ENCODE results near the gene SYNGR3.
A peak's percentile ranks its signal among the peaks of the same experiment; 100 is the strongest.
"Not testable (repeated sequence)": the region's sequence is repeated elsewhere in the genome, so short reads cannot be mapped to it uniquely, and the experiment has no call there.

SYNGR3 gene

DNA sequence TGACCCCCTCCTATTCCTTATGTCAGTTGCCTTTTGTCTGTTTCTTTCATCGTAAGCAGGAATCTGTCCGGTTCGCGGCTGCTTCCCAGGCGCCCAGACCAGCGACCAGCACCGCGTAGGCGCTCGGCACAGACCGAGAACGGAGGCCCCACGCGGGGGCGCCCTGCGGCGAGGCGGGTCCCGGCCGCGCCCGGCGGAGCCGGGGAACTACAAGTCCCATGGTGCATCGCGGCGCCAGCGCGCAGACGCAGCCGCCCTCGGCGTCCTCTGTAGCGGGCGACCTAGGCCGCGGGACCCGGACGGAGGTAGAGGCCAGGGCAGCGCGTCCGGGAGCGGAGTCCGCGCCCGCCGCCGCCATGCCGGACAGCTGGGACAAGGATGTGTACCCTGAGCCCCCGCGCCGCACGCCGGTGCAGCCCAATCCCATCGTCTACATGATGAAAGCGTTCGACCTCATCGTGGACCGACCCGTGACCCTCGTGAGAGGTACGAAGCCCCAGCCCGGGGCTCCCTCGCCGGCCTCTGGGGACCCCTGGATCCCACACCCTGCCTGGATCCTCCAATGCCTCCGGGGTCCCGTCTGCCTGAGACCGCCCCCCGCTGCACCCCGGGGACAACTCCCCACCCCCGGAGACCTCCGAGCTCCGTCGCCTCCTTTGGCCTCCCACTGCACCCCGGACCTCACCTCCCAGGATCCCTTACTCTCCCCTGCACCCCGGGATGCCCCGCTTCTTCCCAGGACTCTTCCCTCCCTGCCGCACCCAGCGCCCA, 30.3 kb upstream of the SYNGR3 start, which contains the start of gene NDUFB10:
NDUFB10 (plus strand) TSS at position 270 of the 771 bp plus-strand sequence; CDS start at position 357, 87 bp downstream.
- DNase-seq (ENCODE audit: low read depth in 2 of 3, low spot score in 1 of 3) = peak; percentile 85 to 92 (median 90)

DNA sequence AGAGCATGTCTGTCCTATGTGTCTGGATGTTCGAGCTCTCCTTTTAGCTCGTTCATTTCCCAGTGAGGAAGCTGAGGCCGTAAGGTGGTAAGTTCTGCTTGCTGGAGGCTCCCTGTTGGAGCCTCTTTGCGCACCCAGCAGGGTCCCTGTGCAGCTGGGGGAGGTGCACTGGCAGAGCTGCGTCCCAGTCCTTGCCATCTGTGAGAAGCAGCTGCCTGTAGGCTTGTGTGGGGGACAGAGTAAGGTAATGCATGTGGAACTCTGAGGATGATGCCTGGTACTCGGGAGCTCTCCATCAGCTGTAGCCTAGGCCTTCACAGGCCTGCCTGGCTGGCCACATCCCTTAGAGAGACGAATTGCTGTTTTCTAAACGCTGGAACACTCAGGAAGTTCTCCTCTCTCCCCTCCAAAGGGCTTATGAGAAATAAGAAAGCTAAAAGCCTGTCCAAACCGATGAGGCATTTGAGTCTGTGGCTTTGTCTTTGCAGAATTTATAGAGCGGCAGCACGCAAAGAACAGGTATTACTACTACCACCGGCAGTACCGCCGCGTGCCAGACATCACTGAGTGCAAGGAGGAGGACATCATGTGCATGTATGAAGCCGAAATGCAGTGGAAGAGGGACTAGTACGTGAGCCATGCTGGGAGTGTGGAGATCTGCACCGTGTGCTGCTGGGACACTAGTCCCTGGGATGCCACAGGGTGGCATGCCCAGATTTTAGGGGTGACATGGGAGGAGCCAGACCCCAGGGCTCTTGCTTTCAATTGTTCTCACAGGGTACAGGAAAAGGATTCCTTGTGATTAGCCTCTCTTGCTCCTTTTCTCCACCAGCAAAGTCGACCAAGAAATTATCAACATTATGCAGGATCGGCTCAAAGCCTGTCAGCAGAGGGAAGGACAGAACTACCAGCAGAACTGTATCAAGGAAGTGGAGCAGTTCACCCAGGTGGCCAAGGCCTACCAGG, 28.8 kb upstream of the SYNGR3 start:
- peak; percentile 53 to 59 (median 53) for DNase-seq (ENCODE audit: low read depth in 2 of 3, low spot score in 1 of 3)

DNA sequence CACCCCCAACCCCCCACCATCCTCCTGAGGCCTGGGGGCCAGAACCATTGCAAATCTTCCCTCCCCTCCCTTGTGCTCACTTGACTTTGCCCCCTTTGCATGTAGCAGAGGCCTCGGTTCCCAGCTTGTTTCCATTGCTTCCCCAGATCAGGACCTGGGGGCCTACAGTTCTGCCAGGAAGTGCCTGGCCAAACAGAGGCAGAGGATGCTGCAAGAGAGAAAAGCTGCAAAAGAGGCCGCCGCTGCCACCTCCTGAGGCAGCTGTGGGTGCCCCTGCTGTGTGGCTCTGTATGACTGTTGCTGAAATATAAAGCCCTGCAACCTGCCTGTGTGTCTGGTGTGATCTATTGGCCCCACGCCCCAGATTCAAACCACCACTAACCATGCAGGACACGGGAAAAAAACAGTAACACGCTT, 28.1 kb upstream of the SYNGR3 start:
- DNase-seq (ENCODE audit: low read depth in 2 of 3, low spot score in 1 of 3) = no peak

DNA sequence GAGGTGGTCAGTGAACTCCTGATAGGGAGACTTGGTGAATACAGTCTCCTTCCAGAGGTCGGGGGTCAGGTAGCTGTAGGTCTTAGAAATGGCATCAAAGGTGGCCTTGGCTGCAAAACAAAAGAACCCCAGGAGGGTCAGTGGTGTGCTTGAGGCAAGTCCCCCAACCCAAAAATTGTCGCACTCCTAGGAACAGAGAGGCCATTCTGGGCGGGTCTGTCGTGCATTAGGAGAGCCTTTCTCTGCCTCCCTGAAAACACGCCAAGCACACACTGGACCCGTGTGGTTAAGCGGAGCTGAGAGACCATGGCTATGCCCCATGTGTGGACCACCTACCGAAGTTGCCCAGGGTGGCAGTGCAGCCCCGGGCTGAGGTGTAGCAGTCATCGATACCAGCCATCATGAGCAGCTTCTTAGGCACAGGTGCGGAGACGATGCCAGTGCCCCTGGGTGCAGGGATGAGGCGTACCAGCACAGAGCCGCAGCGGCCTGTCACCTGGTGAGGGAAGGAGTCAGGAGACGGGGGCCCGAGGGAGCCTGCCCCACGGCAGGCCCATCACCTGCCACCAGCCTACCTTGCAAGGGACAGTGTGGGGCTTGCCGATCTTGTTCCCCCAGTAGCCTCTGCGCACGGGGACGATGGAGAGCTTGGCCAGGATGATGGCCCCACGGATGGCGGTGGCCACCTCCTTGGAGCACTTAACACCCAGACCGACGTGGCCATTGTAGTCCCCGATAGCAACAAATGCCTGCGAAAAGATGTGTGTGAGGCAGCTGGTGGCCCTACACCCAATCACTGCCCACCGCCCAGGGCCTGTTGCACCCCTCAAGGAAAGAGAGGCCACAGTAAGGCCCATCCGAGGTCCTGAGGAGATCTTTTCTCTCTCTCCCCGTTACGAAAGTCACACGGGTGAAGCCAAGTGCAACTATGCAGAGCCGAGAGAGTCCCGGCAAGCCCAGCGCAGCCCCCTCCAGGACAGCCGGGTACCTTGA, 27.3 kb upstream of the SYNGR3 start:
- not testable (repeated sequence) for DNase-seq (ENCODE audit: low read depth in 2 of 3, low spot score in 1 of 3)

DNA sequence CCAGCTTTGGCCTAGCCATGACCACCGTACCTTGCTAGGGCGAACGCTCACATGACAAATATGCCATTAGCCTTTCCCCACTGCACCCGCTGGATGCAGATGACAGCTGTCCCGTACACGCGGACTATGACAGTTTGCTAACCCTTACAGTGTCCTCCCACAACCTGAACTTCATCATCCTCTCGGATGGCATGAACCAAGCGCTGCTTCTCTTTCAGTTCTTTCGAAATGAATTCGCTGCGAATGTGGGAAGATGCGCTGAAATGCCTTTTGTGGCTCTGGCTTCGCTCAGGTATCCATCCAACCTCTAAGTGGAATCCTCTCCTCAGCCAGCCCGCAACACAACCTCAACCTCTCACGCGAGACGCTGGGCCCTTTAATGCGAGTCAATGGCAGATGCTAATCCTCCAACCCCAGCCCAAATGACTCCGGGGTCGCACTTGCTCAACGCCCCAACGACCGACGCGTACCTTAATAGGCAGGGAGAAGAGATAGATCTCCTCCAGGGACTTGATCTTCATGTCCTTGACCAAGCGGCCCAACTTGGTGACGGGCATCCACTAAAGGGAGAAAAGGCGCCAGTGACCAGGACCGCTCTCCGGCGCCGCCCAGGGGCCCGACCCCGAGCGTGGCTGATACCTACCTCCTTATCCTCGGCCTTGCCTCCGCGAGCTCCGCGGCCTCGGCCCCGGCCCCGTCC, 25.8 kb upstream of the SYNGR3 start:
- DNase-seq (ENCODE audit: low read depth in 2 of 3, low spot score in 1 of 3) = no peak

DNA sequence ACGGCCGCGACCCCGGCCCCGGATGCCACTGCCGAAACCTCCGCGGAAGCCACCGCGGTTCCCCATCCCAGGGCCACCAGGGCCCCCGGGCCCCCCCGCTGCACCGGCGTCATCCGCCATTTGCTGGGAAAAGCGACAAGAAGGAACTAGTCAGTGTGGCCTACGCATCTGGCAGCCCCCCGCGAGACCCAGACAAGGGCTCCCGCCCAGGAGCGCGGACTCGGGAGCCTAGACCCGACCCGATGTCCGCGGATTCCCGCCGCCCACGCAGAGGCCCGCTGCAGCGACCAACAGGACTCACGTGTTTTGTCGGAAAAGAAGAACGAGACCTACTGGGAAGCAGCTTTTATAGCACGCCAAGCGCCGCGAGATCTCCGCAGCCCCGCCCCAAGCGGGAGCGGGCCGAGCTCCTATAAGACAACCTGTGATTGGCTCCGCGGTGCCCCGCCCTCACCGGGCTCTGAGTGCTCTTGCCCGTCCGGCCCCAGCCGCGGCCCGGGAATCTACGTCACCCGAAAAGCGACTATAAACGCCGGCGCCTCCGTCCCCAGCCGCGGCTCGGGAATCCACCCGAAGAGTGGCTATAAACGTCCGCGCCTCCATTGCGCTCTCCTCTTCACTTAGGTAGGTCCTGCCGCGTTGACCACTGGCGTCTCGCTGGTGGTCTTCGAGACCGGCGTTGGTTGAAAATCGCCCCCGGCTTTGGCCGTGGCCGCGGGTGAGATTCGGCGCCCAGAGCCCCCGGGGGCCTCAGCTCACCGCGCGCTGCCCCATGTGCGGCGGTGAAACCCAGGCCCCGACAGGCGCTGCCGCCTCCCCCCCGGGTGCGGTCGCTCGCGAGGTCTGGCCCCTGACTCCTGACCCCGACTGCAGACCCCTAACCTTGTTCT, 25.0 kb upstream of the SYNGR3 start, which contains the start of gene RPS2:
RPS2 (minus strand) TSS at position 321 of the 890 bp plus-strand sequence; CDS start at position 120, 201 bp downstream.
- DNase-seq (ENCODE audit: low read depth in 2 of 3, low spot score in 1 of 3) = peak; percentile 98 to 99 (median 98)

DNA sequence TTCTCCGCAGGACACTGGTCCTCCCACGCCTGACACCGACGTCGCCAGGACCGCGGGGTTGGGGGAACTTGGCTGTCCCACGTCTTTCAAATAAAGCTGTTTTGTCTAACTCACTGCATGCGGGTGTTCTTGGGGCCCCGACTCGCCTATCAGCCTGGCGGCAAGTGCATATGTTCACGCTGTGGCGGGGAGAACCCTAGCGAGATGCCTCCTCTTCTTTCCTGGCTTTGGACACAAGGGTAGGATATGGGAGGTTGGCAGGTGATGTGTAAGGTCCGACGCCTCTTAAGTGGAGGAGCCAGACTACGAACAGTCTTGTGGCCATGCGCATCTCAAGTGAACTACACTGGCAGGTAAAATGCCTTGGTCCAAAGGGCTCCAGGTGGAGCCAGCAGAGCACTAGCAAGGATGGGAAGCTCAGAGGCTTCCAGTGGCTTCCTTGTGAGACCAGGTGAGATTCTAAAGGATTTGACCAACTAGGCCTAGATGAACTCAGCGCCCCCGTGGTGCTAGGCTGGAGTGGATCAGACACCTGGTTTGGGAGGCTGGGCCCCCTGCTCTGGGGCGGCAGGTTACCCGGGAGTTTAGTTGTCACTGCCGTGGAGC, 24.3 kb upstream of the SYNGR3 start:
- no peak for DNase-seq (ENCODE audit: low read depth in 2 of 3, low spot score in 1 of 3)

DNA sequence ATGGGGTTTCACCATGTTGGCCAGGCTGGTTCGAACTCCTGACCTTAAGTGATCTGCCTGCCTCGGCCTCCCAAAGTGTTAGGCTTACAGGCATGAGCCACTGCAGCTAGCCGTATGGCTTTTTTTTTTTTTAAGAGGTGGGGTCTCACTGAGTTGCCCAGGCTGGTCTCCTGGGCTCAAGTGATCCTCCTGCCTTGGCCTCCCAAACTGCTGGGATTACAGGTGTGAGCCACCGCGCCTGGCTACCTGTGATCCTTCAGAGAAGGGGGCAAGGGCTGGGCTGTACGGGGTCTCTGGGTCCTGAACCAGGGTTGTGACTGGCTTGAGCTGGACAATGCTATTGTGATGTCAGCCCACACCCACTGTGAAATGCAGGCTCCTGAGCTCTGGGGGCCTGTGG, 23.3 kb upstream of the SYNGR3 start, which contains the start of gene RNF151:
RNF151 (plus strand) TSS at position 397 of the 400 bp plus-strand sequence. CDS start 26 bp downstream, outside the sequence.
- DNase-seq (ENCODE audit: low read depth in 2 of 3, low spot score in 1 of 3) = no peak

DNA sequence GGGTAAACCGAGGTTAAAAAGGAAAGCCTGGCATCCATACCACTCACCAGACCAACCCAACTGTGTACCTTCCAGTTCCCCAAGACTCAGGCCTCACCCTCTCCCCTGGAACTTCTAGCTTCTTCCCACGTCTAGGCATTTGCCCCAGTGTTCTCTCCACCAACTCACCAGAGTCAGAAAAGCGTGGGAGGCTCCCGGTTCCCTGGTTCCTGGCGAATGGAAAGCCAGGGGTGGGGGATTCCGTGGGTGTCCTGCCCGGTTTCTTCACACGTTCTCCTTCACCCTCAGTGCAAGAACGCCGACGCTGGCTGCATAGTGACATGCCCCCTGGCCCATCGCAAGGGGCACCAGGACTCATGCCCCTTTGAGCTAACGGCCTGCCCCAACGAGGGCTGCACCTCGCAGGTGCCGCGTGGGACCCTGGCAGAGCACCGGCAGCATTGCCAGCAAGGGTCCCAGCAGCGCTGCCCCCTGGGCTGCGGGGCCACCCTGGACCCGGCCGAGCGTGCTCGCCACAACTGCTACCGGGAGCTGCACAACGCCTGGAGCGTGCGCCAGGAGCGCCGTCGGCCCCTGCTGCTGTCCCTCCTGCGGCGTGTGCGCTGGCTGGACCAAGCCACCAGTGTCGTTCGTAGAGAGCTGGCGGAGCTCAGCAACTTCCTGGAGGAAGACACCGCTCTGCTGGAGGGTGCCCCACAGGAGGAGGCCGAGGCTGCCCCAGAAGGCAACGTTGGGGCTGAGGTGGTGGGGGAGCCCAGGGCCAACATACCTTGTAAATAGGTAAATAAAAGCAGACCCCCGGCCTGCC, 21.4 kb upstream of the SYNGR3 start:
- no peak for DNase-seq (ENCODE audit: low read depth in 2 of 3, low spot score in 1 of 3)

DNA sequence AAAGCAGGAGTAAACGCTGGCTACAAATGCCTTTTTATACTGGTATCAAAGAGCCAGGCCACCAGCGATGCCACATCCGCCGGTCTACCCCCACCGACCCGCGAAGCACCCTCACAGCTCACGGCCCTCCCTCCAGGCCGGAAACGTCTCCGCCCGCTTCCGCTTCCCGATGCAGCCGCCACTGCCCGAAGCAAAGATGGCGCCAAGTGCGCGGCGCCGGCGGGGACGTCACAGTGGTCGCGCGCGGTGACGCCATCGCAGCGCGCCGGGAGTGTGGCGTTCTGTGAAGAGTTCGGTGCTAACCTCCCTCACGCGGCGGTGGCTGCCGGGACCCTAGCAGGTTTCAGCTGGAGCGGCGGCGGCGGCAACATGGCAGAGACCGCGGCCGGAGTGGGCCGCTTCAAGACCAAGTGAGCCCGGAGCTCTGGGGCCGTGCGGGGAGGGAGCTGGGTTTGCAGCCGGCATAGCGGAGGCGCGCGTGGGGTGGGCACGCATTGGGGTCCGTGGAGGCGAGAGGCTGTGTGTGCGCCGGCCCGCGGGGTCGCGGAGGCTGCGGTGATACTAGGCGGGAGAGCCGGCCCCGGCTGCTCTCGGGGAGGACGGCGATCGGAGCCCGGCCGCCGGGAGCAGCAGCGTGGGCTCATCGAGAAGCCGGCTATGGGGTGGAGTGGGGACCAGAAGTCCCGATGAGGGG, 17.8 kb upstream of the SYNGR3 start, which contains the start of gene TBL3:
TBL3 (plus strand) TSS at position 258 of the 694 bp plus-strand sequence; CDS start at position 370, 112 bp downstream.
- peak; percentile 95 to 97 (median 96) for DNase-seq (ENCODE audit: low read depth in 2 of 3, low spot score in 1 of 3)

DNA sequence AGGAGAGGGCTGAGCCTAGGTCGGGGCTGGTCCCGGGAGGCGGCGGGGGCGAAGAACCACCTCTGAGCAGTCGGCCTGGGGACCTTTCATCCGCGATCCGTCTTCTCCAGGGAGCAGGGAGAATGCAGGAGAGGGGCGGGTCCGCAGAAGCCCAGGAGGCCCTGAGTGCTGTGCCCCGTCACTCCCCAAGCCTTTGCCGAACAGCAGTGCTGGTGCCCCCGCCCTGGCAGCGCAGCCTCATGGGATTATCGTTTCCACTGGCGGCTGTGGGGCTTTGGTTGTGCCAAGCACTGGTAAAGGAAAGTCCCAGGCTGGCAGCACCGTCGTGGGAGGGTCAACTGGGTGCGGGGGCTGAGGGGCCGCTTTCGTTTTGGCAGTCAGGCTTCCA, 17.3 kb upstream of the SYNGR3 start:
- DNase-seq (ENCODE audit: low read depth in 2 of 3, low spot score in 1 of 3) = no peak

DNA sequence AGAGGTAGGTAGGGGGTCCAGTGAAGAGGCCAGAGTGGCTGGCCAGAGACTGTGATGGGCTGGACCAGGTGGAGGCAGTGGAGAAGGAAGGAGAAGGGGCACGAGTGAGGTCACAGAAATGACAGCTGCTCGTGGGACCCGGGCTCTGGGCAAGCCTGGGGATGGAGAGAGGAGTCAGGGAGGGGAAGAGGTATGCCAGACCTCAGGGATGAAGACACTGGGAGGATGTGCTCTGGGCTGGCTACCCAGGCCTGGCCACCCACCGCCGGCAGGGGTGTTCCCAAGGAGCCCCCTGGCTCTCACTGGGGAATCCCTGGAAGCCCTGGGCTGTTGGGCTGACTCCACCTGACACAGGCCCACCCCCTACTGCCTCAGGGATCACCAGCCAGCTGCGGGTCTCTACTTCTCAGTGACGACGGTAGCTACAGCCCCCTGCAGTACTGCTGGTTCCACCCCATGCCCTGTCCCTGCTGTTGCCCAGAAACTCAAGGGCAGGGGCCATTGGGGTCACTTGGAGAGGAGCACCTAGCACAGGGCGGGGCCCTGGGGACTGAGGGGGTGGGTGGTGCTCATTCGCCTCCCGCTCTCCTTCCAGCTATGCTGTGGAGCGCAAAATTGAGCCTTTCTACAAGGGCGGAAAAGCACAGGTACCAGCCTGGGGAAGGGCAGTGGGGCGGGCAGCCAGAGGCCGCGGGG, 16.2 kb upstream of the SYNGR3 start:
- no peak for DNase-seq (ENCODE audit: low read depth in 2 of 3, low spot score in 1 of 3)

DNA sequence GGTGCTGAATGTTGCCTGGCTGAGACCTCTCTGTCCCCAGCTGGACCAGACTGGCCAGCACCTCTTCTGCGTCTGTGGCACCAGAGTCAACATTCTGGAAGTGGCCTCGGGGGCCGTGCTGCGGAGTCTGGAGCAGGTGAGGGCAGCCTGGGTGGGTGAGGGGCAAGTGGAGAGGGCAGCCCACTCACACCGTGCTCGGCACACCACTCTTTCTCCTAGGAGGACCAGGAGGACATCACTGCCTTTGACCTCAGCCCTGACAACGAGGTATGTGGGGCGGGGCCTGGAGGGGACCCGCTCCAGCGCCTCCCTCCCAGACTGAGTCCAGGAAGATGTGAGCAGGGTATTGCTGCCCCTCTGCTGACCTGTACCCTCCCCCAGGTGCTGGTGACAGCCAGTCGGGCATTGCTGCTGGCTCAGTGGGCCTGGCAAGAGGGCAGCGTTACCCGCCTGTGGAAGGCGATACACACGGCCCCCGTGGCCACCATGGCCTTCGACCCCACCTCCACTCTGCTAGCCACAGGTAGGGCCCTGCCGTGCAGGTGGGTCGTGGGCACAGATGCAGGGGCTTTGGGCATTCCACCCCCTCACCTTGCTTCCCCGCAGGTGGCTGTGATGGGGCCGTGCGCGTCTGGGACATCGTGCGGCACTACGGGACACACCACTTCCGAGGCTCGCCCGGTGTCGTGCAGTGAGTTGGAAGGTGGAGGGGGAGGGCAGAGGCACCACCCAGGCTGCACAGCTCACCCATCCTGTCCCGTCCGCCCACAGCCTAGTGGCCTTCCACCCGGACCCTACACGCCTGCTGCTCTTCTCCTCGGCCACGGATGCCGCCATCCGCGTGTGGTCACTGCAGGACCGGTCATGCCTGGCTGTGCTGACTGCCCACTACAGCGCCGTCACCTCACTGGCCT, 15.4 kb upstream of the SYNGR3 start:
- no peak for DNase-seq (ENCODE audit: low read depth in 2 of 3, low spot score in 1 of 3)

DNA sequence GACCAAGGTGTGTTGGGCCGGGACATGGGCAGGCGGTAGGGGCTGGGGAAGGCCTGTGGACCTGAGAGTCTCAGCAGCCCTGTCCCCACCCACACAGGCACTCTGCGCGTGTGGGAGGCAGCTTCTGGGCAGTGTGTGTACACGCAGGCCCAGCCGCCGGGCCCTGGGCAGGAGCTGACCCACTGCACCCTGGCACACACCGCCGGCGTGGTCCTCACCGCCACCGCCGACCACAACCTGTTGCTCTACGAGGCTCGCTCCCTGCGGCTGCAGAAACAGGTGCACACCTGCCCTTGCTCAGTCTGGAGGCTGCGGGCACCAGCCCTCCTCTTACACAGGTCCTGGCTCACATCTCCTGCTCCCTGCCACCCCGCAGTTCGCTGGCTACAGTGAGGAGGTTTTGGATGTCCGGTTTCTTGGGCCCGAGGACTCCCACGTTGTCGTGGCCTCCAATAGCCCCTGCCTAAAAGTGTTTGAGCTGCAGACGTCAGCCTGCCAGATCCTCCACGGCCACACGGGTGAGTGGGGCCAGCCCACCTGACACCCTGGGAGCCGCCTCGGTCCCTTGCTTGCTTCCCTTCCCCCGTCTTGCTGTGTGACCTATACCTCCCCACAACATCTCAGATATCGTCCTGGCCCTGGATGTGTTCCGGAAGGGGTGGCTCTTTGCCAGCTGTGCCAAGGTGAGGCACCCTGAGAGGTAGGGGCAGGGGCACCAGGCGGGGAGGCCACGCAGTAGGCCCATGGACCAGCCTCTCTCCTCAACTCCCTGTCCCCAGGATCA, 14.1 kb upstream of the SYNGR3 start:
- no peak for DNase-seq (ENCODE audit: low read depth in 2 of 3, low spot score in 1 of 3)

DNA sequence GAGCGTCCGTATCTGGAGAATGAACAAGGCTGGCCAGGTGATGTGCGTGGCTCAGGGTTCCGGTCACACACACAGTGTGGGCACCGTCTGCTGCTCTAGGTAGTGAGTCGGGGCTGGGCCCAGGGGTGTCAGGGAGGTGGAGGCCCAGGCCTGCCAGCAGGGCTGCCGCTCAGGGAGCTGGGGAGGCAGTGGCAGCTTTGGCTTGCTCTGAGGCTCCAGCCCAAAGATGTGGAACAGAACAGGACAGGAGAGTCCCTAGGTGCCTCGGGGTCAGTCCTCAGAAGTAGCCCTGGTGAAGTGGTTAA, 13.6 kb upstream of the SYNGR3 start:
- DNase-seq (ENCODE audit: low read depth in 2 of 3, low spot score in 1 of 3) = no peak

Data from stimulated activated CD4-positive, alpha-beta T cell treated with anti-CD3 and anti-CD28 coated beads, Interleukin-12 subunit alpha, Interleukin-12 subunit beta, amount 100 ng/mL, for 48 hours (primary cell).